BJ (cell line): ENCODE measurements around the gene EMP1. TPM values are rescaled to one million over a fixed set of nuclear protein-coding genes. Genes with fewer than 3 reads are reported as not detected.
"Not testable (repeated sequence)": the region's sequence is repeated elsewhere in the genome, so short reads cannot be mapped to it uniquely, and the experiment has no call there.

Experiments used
- CTCF ChIA-PET: fragments of 350-600 bp; formaldehyde crosslinking; extraction: SDS; loops from one replicate; lab custom pipeline; 2021; ENCODE audit warnings: antibody characterized with exemption, inconsistent platforms; lab: Yijun Ruan, JAX
- POLR2A ChIA-PET: fragments of 300-600 bp; sonication (Branson Sonifier 250); formaldehyde crosslinking; extraction: SDS; loops from one replicate; lab custom pipeline; 2021; ENCODE audit warnings: antibody characterized with exemption; lab: Charles Lee
- DNase-seq: peaks from one replicate; pipeline ENCODE4 v3.0.0-alpha.2; 2011; ENCODE audit warnings: low read depth
- H3K27me3 ChIP-seq: 2 replicates; pipeline ENCODE4 v1.6.0; 2011; ENCODE audit warnings: low read length; ENCODE audit not compliant: control insufficient read depth, insufficient read depth
- H3K36me3 ChIP-seq: 2 replicates; pipeline ENCODE4 v1.5.1; 2011; ENCODE audit warnings: low read length; ENCODE audit not compliant: control insufficient read depth, insufficient read depth
- H3K4me3 ChIP-seq: 2 replicates; pipeline ENCODE4 v1.5.1; 2011; ENCODE audit warnings: low read depth, mild to moderate bottlenecking, control low read depth, low read length
- polyA plus RNA-seq: library from polyadenylated mRNA; depleted of rRNA; stranded (reverse); fragments of >200 nt; gene quantifications from 2 replicates; pipeline ENCODE4 v1.2.3, GENCODE V29; 2011; rRNA removed
- TF ChIP-seq, protein P1 (sequence below): IDR thresholded peaks from 2 replicates; pipeline ENCODE4 v1.5.1; 2011; ENCODE audit warnings: low read depth, mild to moderate bottlenecking, control low read depth, inconsistent platforms, low read length, moderate library complexity; ENCODE audit not compliant: insufficient read depth

The EMP1 gene
- polyA plus RNA-seq, 1 experiment, result 258 TPM

DNA sequence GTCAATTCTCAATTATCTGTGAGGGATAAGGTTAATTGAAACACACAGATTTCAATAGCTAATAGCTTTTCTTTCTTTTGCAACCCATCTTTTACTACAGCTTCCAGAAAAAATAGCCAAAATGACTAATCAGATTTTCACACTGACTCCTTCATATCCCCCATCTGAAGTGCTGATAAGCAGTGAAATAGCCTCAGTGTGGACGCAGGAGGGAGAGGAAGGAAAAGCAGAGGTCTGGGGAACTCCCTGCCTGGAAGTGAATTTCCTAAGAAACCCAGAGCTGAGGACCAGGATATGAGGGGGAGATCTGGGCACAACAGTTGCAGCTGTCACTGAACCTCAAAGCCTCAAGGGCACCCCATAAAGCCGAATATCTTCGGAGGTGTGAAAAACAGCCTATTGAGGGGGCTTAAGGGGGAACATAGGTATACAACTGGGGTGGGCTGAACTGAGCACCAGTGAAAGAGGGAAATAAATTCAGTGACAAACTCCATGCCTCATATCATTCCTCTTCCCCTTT lies 60.9 kb downstream of the EMP1 start:
- TF ChIP-seq, protein P1, sequence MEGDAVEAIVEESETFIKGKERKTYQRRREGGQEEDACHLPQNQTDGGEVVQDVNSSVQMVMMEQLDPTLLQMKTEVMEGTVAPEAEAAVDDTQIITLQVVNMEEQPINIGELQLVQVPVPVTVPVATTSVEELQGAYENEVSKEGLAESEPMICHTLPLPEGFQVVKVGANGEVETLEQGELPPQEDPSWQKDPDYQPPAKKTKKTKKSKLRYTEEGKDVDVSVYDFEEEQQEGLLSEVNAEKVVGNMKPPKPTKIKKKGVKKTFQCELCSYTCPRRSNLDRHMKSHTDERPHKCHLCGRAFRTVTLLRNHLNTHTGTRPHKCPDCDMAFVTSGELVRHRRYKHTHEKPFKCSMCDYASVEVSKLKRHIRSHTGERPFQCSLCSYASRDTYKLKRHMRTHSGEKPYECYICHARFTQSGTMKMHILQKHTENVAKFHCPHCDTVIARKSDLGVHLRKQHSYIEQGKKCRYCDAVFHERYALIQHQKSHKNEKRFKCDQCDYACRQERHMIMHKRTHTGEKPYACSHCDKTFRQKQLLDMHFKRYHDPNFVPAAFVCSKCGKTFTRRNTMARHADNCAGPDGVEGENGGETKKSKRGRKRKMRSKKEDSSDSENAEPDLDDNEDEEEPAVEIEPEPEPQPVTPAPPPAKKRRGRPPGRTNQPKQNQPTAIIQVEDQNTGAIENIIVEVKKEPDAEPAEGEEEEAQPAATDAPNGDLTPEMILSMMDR, result no peak
- H3K4me3 ChIP-seq, result no peak overlapping the region
- H3K27me3 ChIP-seq, result no peaks in the 10 kb centered on the region
- CTCF ChIA-PET, result interaction anchor here (0.7 to 3.6 kb wide), 8 partner anchors 10 to 929 kb away, joined by 3 to 22 read pairs (median 14); no protein-coding TSS in a partner anchor
- no peak for DNase-seq
- POLR2A ChIA-PET, result no interaction called here
- H3K36me3 ChIP-seq, result no peaks in the 10 kb centered on the region

DNA sequence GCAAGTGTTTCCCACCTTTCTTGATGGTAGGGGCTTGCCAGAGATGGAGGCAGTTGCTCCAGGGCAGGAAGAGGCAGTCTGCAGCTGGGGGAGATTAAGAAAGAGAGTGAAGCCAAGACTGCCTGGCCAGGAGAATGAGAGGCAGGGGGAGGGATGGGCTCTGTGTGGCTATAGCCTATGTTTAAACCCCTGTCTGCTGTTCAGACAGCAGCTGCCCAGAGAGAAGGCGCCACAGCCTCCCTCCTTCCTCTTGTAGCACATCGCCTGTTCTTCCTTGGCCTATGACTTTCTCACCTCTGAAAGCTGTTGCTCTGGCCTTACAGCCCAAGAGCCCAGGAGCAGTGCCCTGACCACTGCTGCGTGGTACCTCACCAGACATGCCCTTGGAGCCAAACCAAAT lies 61.7 kb downstream of the EMP1 start:
- Histone ChIP-seq H3K27me3 (no peaks in the 10 kb centered on the region), H3K36me3 (no peaks in the 10 kb centered on the region), H3K4me3 (no peak overlapping the region)
- TF ChIP-seq, protein P1, result no peak
- CTCF ChIA-PET, result interaction anchor here (0.8 kb wide), 1 partner anchor 20 kb away, joined by 3 read pairs; no protein-coding TSS in a partner anchor
- POLR2A ChIA-PET, result no interaction called here
- no peak for DNase-seq

DNA sequence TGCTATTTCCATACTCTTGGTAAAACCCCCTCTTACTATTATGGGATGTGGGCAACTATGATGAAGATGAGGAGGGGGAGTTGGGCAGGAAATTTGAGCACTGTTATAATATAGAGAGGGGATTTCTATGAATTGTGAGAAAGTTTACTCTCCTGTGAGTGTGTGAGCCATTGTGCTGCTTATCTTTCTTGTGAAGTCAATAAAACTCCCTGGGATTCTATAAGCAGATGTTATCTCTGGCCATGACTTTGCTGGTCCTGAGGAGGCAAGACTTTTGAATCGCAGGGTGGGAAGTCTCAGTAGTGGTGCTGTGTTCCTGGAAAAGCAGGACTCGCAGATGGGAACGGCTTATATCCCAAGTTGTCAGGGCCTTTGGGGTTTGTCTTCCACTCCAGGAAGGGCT lies 62.2 kb downstream of the EMP1 start:
- ChIA-PET POLR2A (no interaction called here), CTCF (interaction anchor here (0.8 kb wide), 1 partner anchor 19 kb away, joined by 3 read pairs; no protein-coding TSS in a partner anchor)
- TF ChIP-seq, protein P1, result no peak
- Histone ChIP-seq H3K27me3 (no peaks in the 10 kb centered on the region), H3K36me3 (no peaks in the 10 kb centered on the region), H3K4me3 (no peak overlapping the region)
- DNase-seq, result no peak

DNA sequence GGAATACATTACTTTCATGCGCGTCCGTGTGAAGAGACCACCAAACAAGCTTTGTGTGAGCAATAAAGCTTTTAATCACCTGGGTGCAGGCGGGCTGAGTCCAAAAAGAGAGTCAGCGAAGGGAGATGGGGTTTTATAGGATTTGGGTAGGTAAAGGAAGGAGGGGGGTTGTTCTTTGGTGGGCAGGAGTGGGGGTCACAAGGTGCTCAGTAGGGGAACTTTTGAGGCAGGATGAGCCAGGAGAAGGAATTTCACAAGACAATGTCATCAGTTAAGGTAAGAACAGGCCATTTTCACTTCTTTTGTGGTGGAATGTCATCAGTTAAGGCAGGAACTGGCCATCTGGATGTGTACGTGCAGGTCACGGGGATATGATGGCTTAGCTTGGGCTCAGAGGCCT lies 63.1 kb downstream of the EMP1 start:
- H3K27me3 ChIP-seq, DNase-seq, H3K36me3 ChIP-seq, H3K4me3 ChIP-seq, CTCF ChIA-PET, POLR2A ChIA-PET: not testable (repeated sequence)

DNA sequence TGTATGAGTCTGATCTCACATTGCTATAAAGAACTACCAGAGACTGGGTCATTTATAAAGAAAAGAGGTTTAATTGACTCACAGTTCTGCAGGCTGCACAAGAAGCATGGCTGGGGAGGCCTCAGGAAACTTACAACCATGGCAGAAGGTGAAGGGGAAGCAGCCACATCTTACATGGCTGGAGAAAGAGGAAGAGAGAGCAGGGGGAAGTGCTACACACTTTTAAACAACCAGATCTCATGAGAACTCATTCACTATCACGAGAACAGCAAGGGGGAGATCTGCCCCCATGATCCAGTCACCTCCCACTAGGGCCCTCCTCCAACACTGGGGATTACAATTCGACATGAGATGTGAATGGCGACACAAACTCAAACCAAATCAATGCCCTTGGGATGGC lies 71.3 kb downstream of the EMP1 start:
- DNase-seq, H3K4me3 ChIP-seq, POLR2A ChIA-PET, H3K36me3 ChIP-seq: not testable (repeated sequence)
- CTCF ChIA-PET, result interaction anchor here (1.4 to 2.6 kb wide), 4 partner anchors 9 to 393 kb away, joined by 3 to 19 read pairs (median 10); no protein-coding TSS in a partner anchor
- peaks cover 15% of the 10 kb centered on the region for H3K27me3 ChIP-seq

DNA sequence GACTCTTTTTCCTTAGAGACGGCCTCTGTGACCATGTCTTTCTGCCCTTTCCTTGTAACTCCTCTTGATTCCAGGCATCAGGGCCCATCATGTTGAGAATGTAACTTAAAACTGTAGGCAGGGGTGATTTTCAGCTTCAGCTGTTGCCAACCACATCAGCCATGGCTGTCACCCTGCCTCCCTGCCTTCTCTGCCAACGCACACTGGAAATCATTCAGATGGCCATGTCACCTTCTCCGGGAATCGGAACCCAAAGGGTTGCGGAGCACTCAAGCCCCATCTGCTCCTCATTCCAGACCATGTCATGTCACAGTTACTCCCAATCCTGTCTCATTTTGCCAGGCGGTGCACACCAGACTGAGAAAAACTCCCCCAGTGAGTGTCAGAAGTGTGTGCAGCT lies 72.1 kb downstream of the EMP1 start:
- no peaks in the 10 kb centered on the region for H3K36me3 ChIP-seq
- CTCF ChIA-PET, result interaction anchor here (0.5 to 2.6 kb wide), 4 partner anchors 8 to 11 kb away, joined by 3 to 19 read pairs (median 6); no protein-coding TSS in a partner anchor
- POLR2A ChIA-PET, result no interaction called here
- H3K27me3 ChIP-seq, result peaks cover 17% of the 10 kb centered on the region
- TF ChIP-seq, protein P1, result no peak
- no peak for DNase-seq
- H3K4me3 ChIP-seq, result no peak overlapping the region

Other genes starting within 250 kb of the EMP1 start
- gene GPRC5D, start 244.6 kb upstream of the EMP1 start, polyA plus RNA-seq, result not detected in 2 replicates
- gene HEBP1, start 196.5 kb upstream of the EMP1 start, polyA plus RNA-seq, result 40.6 and 41.9 TPM in 2 replicates
- 2.4 and 2.8 TPM in 2 replicates for gene FAM234B, start 152.3 kb upstream of the EMP1 start, polyA plus RNA-seq
- gene GSG1, start 93.1 kb upstream of the EMP1 start, polyA plus RNA-seq, result 0.26 and 0.27 TPM in 2 replicates